NCI-H82 treated with DMSO at 0.1 percent for 48 hours (cell line): ENCODE results near the gene ILDR2.

Experiments
- DNase-seq: peaks from one replicate; lab custom pipeline; 2025; ENCODE audit not compliant: unreplicated experiment; lab: John Stamatoyannopoulos, UW

Gene ILDR2

DNA sequence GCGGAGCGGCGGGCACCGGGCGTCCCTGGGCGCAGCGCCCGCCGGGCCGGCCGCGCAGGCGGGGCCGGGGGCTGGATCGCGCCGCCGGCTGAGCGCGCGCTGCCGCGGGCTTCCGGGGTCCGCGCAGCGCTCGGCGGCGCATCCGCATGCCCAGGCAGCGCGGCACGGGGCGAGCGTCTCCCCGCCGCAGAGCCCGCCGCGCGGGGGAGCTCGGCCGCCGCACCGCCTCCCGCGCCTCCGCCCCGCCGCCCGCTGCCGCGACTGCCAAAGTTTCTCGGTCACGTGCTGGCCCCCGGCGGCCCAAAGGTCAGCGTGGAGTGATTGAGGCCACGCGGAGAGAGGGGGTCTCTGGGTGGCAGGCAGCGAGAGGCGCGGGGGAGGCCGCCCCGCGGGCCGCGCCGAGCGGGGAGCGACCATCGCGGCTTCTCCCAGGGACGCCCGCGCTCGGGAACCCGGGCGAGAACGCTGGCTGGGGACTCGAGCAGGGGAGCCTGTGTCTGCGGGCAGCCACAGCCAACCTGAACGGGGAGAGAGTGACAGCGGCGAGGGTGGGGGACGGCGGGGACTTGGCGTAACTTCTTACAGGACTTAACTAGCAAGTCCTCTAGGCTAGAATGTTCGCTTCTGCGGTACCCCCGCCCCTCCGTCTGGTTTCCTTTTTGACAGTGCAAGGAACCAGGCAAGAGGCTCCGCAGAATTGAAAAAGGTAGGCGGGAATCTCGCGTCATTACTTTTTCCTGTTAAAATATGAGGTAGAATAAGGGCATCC is at the start of gene ILDR2:
ILDR2 (minus strand) TSS at position 180 of the 769 bp plus-strand sequence. CDS start 272 bp downstream, outside the sequence.
- no peak for DNase-seq

- DNase-seq = no peak
These were observed 47.0 kb upstream of the ILDR2 start for GRCh38 chr1:167022384-167022783.

GRCh38 chr1:167016100-167016750 is 40.9 kb upstream of the ILDR2 start:
- no peak for DNase-seq

- no peak for DNase-seq
These were observed 38.0 kb upstream of the ILDR2 start for GRCh38 chr1:167013108-167013929.

DNA sequence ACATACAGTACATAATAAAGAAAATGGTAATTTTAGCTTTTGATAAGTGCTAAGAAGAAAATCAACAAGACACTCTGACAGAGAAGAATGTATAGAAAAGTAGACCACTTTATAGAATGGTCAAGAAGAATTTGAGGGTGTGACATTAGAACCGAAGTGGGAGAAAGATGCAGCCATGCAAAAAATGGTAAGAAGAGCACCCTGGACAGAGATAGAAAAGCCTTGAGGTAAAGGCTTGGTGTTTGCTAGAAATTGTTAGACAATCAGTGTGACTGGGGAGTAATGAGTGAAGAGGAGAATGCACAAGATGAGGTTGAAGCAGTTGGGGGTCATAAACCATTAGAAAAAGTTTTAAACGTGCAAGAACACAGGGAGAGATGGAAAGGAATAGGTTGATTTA is 37.2 kb upstream of the ILDR2 start:
- DNase-seq = no peak

- no peak for DNase-seq
These were observed 36.3 kb upstream of the ILDR2 start for GRCh38 chr1:167011560-167012191.

DNA sequence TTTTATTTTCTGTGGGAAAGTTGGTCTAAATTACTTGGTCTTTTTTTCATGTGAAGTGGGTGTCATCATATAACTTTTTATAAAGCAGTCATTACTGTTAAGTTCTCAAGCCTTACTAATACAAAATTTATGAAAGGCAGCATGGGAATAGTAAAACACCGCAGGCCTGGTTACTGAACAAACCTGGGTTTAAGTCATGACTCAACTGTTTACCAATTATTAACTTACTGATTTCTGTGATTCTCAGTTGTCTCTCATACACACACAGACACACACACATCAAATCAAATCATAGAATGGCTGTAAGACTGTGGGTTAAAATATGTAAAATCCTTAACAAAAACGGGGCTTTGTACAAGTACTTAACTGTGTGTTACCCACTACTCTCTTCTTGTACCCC is 28.4 kb upstream of the ILDR2 start:
- no peak for DNase-seq

- DNase-seq = no peak
These were observed 27.0 kb upstream of the ILDR2 start for GRCh38 chr1:167002354-167002753.

- no peak for DNase-seq
These were observed 25.2 kb upstream of the ILDR2 start for GRCh38 chr1:167000546-167000945.

- no peak for DNase-seq
These were observed 24.2 kb upstream of the ILDR2 start for GRCh38 chr1:166999500-167000055.

DNA sequence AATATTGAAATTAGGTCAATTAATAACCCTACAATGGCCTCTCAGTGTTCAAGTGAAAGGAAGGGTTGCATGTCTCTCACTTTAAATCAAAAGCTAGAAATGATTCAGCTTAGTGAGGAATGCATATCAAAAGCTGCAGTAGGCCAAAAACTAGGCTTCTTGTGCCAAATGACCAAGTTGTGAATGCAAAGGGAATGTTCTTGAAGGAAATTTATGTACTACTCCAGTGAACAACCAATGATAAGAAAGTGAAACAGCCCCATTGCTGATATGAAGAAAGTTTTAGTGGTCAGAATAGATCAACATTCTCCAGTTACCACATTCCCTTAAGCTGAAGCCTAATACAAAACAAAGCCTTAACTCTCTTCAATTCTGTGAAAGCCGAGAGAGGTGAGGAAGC is 23.7 kb upstream of the ILDR2 start:
- DNase-seq = no peak

DNA sequence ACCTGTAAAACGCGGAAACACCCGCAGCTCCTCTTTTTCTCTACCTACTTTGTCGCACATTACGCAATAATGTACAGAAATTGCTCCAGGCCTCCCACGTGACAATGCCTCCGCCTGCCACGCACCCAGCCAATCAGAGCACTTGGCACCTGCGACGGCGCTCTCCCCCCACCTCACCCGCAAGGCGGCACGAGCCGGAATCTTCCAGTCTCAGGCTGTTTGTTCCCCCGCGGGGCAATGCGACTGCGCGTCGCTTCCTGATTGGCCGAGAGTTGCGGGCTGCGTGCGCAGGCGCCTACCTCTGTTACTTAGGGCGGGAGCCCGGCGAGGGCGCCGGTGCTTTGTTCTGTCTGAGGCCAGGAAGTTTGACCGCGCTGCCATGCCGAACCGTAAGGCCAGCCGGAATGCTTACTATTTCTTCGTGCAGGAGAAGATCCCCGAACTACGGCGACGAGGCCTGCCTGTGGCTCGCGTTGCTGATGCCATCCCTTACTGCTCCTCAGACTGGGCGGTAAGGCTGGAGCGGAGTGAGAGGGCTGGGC is 13.7 kb upstream of the ILDR2 start, which contains the start of gene MAEL:
MAEL (plus strand) TSS at position 307 of the 542 bp plus-strand sequence; CDS start at position 380, 73 bp downstream.
- no peak for DNase-seq

GRCh38 chr1:166981589-166981988 is 6.2 kb upstream of the ILDR2 start:
- DNase-seq = no peak

- no peak for DNase-seq
These were observed 5.5 kb upstream of the ILDR2 start for GRCh38 chr1:166980818-166981217.

GRCh38 chr1:166980383-166980782 is 5.0 kb upstream of the ILDR2 start:
- no peak for DNase-seq

DNA sequence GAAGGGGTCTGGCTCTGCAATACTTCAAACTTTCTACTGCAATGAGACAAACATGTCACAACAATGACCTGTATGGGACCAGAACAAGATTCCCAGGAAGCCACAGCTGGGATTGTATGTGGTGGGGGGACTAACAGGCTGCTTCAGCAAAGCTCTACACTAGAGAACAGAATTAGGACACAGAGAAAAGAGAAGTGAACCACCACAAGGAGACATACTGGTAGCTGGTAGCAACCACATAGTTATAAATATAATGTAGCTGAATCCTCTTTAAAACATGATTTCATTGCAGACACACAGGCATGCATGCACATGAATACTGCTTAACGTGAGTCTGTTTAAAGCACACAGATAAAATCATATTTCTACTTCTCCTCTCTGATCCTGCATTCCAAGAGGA is 3.5 kb upstream of the ILDR2 start:
- no peak for DNase-seq

DNA sequence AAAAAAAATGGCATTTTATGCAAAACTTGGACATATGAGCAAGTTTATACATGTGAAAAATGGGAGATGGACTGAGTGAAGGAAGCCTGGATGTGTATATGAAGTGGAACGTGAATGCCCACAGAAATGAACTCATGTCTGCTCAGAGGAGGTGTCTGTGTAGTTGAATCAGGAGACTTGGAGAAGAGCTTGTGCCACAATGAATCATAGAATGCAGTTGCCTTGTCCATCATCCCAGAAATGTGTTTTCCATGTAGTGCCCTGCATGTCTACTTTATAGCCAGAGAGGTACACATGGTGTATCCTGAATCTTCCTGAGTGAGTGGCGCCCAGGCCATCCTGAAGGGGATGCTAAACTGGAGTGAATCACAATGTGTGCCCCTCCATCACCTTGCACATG is 2.6 kb upstream of the ILDR2 start:
- no peak for DNase-seq

GRCh38 chr1:166974647-166975345 is 544 bp downstream of the ILDR2 start:
- no peak for DNase-seq

GRCh38 chr1:166972826-166973225 is 2.5 kb downstream of the ILDR2 start:
- no peak for DNase-seq

- no peak for DNase-seq
These were observed 3.1 kb downstream of the ILDR2 start for GRCh38 chr1:166972193-166972592.
